WI38 (cell line): ENCODE measurements around the gene CTRB1.
"Not testable (repeated sequence)": the region's sequence is repeated elsewhere in the genome, so short reads cannot be mapped to it uniquely, and the experiment has no call there.

Experiments used
- H3K4me3 ChIP-seq: 2 replicates; pipeline ENCODE4 v1.5.1; 2011; ENCODE audit warnings: low read depth, mild to moderate bottlenecking, control low read depth, low read length
- CTCF ChIP-seq: IDR thresholded peaks from 2 replicates; pipeline ENCODE4 v1.5.1; 2012; ENCODE audit warnings: low read depth, mild to moderate bottlenecking, control low read depth, low read length

Gene CTRB1

GRCh38 chr16:75196836-75197235 lies 22.0 kb upstream of the CTRB1 start:
- no peak for TF ChIP-seq CTCF
- H3K4me3 ChIP-seq: no peak overlapping the region

GRCh38 chr16:75197522-75198134 lies 21.2 kb upstream of the CTRB1 start:
- no peak for TF ChIP-seq CTCF
- no peak overlapping the region for H3K4me3 ChIP-seq

GRCh38 chr16:75198135-75198600 lies 20.6 kb upstream of the CTRB1 start:
- TF ChIP-seq CTCF: no peak
- H3K4me3 ChIP-seq: no peak overlapping the region; the same call in 1 of the 2 replicates

- TF ChIP-seq CTCF: no peak
- H3K4me3 ChIP-seq: no peak overlapping the region
Measured at GRCh38 chr16:75202069-75202590, 16.7 kb upstream of the CTRB1 start.

GRCh38 chr16:75203096-75203495 lies 15.7 kb upstream of the CTRB1 start:
- no peak for TF ChIP-seq CTCF
- H3K4me3 ChIP-seq: no peak overlapping the region

GRCh38 chr16:75203667-75204409 lies 14.9 kb upstream of the CTRB1 start:
- TF ChIP-seq CTCF: no peak
- H3K4me3 ChIP-seq: no peak overlapping the region

GRCh38 chr16:75204410-75204758 lies 14.4 kb upstream of the CTRB1 start:
- H3K4me3 ChIP-seq: no peak overlapping the region
- no peak for TF ChIP-seq CTCF

GRCh38 chr16:75204905-75205304 lies 13.9 kb upstream of the CTRB1 start:
- not testable (repeated sequence) for H3K4me3 ChIP-seq

- not testable (repeated sequence) for H3K4me3 ChIP-seq
Measured at GRCh38 chr16:75205438-75205837, 13.3 kb upstream of the CTRB1 start.

GRCh38 chr16:75205961-75206748 lies 12.6 kb upstream of the CTRB1 start:
- not testable (repeated sequence) for H3K4me3 ChIP-seq
